GM12878 (cell line): ENCODE data around the gene SLC6A12. TPM values are rescaled to one million over a fixed set of nuclear protein-coding genes. Genes with fewer than 3 reads are reported as not detected.

Experiments used
- ATAC-seq: fragments of 200-7000 bp; cut with Tn5 transposase; 3 replicates; pipeline ENCODE4 v1.9.1; 2020; ENCODE audit warnings: mild to moderate bottlenecking, moderate library complexity
- BruUV-seq: library from RNA; stranded (reverse); fragments of 400-500 nt; replicated peaks from 2 replicates; lab custom pipeline; 2021; lab: Mats Ljungman, UMichigan
- CTCF ChIA-PET: fragments of 300-600 bp; sonication (Branson Sonifier 250); formaldehyde crosslinking; extraction: SDS; loops from one replicate; lab custom pipeline; 2021; ENCODE audit warnings: inconsistent platforms; lab: Yijun Ruan, JAX
- POLR2A ChIA-PET: fragments of 350-600 bp; formaldehyde crosslinking; extraction: SDS; loops from one replicate; lab custom pipeline; 2021; ENCODE audit warnings: inconsistent platforms; lab: Charles Lee
- RAD21 ChIA-PET: fragments of 300-600 bp; sonication (Branson Sonifier 250); formaldehyde crosslinking; loops from one replicate; lab custom pipeline; 2023; ENCODE audit warnings: antibody characterized with exemption; ENCODE audit not compliant: unreplicated experiment; lab: Charles Lee
- SMC1A ChIA-PET: fragments of 300-600 bp; sonication (Branson Sonifier 250); formaldehyde crosslinking; loops from one replicate; lab custom pipeline; 2023; ENCODE audit not compliant: unreplicated experiment, uncharacterized antibody; lab: Charles Lee
- DNase-seq: peaks from one replicate; pipeline ENCODE4 v3.0.0-alpha.2; 2011; ENCODE audit warnings: low read depth, low spot score
- FAIRE-seq: peaks from 3 replicates; lab custom pipeline; 2011; peaks lifted over from hg19 to GRCh38; lab: Jason Lieb, UNC
- H2AFZ ChIP-seq: 2 replicates; pipeline ENCODE4 v1.6.0; 2011; ENCODE audit warnings: low read depth, low read length, control low read depth; ENCODE audit not compliant: control insufficient read depth
- H3K27ac ChIP-seq: 2 replicates; pipeline ENCODE4 v1.5.1; 2011; ENCODE audit warnings: control low read depth; ENCODE audit not compliant: control insufficient read depth, insufficient read depth
- H3K27me3 ChIP-seq, 2 experiments: replicated peaks in 1 of 2; 2 replicates each; pipeline versions ENCODE4 v1.6.0 to v1.6.1; 2011; ENCODE audit warnings: low read length in 1 of 2; ENCODE audit not compliant: control insufficient read depth in 2 of 2, insufficient read depth in 2 of 2
- H3K36me3 ChIP-seq, 2 experiments: 2 replicates each; pipeline ENCODE4 v1.5.1; 2011; ENCODE audit warnings: low read length in 1 of 2; ENCODE audit not compliant: control insufficient read depth in 2 of 2, insufficient read depth in 2 of 2
- H3K4me1 ChIP-seq: 2 replicates; pipeline ENCODE4 v1.6.1; 2011; ENCODE audit warnings: mild to moderate bottlenecking, low read length, moderate library complexity, mixed read lengths; ENCODE audit not compliant: control insufficient read depth, insufficient read depth
- H3K4me2 ChIP-seq: 2 replicates; pipeline ENCODE4 v1.6.0; 2011; ENCODE audit warnings: control low read depth; ENCODE audit not compliant: control insufficient read depth, insufficient read depth
- H3K4me3 ChIP-seq: fragments of 200-600 bp; sonication (generic); 2 replicates; pipeline ENCODE4 v1.5.1; 2016
- H3K79me2 ChIP-seq: 2 replicates; pipeline ENCODE4 v1.6.0; 2011; ENCODE audit warnings: low read length; ENCODE audit not compliant: control insufficient read depth, insufficient read depth
- H3K9ac ChIP-seq: 2 replicates; pipeline ENCODE4 v1.8.0; 2011; ENCODE audit warnings: low read length, control low read depth, mixed read lengths; ENCODE audit not compliant: control insufficient read depth, insufficient read depth
- H3K9me3 ChIP-seq: replicated peaks from 3 replicates; pipeline ENCODE4 v1.5.1; 2011; ENCODE audit warnings: mild to moderate bottlenecking, low read length; ENCODE audit not compliant: control insufficient read depth, insufficient read depth
- H4K20me1 ChIP-seq: 2 replicates; pipeline ENCODE4 v1.6.0; 2011; ENCODE audit not compliant: control insufficient read depth, insufficient read depth
- MEF2A ChIP-seq: IDR thresholded peaks from 2 replicates; pipeline ENCODE4 v1.6.1; 2011; ENCODE audit warnings: low read depth, mild to moderate bottlenecking, low read length, moderate library complexity; ENCODE audit not compliant: insufficient read depth
- NFYB ChIP-seq: IDR thresholded peaks from 2 replicates; pipeline ENCODE4 v1.6.1; 2011; ENCODE audit warnings: low read depth, mild to moderate bottlenecking, low read length, improper control_type of control experiment, moderate library complexity; ENCODE audit not compliant: insufficient read depth
- NR2C1 ChIP-seq: fragments of 450-650 bp; IDR thresholded peaks from 2 replicates; pipeline ENCODE4 v1.6.1; 2017; ENCODE audit warnings: antibody characterized with exemption, mild to moderate bottlenecking, moderate library complexity
- PAX8 ChIP-seq: fragments of 450-650 bp; IDR thresholded peaks from 2 replicates; pipeline ENCODE4 v1.6.1; 2017; ENCODE audit warnings: mild to moderate bottlenecking, moderate library complexity
- SMAD5 ChIP-seq: IDR thresholded peaks from 2 replicates; pipeline ENCODE4 v1.6.1; 2016; ENCODE audit warnings: antibody characterized with exemption, low read depth
- TBL1XR1 ChIP-seq: IDR thresholded peaks from 2 replicates; pipeline ENCODE4 v1.6.1; 2012; ENCODE audit warnings: low read depth, low read length, improper control_type of control experiment
- USF2 ChIP-seq: IDR thresholded peaks from 2 replicates; pipeline ENCODE4 v1.6.1; 2011; ENCODE audit warnings: low read depth, low read length, improper control_type of control experiment, borderline replicate concordance
- whole genome bisulfite sequencing: methylation state at CpG from one replicate; pipeline ENCODE4 v1.1.6; 2016; ENCODE audit warnings: low lambda C conversion rate; ENCODE audit not compliant: insufficient replicate concordance, insufficient coverage; ENCODE audit errors: missing lambda C conversion rate; 5-methylcytosine and 5-hydroxymethylcytosine counted together
- in situ Hi-C: fragments of 300-500 bp; cut with MboI; formaldehyde crosslinking; loops from 9 replicates; pipeline ENCODE4 v1.14.3; 2018; ENCODE audit warnings: mixed read lengths
- intact Hi-C: fragments of 100-400 bp; cut with micrococcal nuclease; formaldehyde crosslinking; loops from one replicate; pipeline ENCODE4 v1.14.2; 2022; ENCODE audit not compliant: unreplicated experiment
- polyA plus RNA-seq, 11 experiments: library from polyadenylated mRNA; depleted of rRNA in 4 of 11; unstranded in 6 of 11; stranded (reverse) in 5 of 11; fragments of >200 nt; fragmentation: Nextera tagmentation in 4 of 11; fragmentation: Illumina TruSeq in 1 of 11; extraction: Ambion mirVana in 4 of 11; extraction: Trizol in 1 of 11; gene quantifications; 1 replicate in 1 of 11; 2 replicates in 10 of 11; pipeline versions ENCODE4 v1.2.1 to v1.2.3, GENCODE V29; 2011 to 2016; ENCODE audit warnings: inconsistent platforms in 2 of 11, missing spikeins in 2 of 11, low read depth in 1 of 11
- total RNA-seq, 4 experiments: library from RNA; depleted of rRNA in 3 of 4; stranded (reverse); fragments of >200 nt in 3 of 4; fragmentation: Illumina TruSeq in 1 of 4; extraction: Trizol in 1 of 4; gene quantifications; 2 replicates each; pipeline versions ENCODE4 v1.2.1 to v1.2.3, GENCODE V29; 2013 to 2021

SLC6A12 gene
- total and polyA plus RNA-seq, 10 of the 15 experiments (the other 5 are each of a cell fraction or from before 2014, with no cell fraction given): 0.06 to 0.11 (median 0.07) TPM; not detected in 7

GRCh38 chr12:223841-224240 is 9.9 kb upstream of the SLC6A12 start:
- H3K4me2 ChIP-seq: no peak overlapping the region
- no peak overlapping the region for H2AFZ ChIP-seq
- ChIA-PET CTCF (interaction anchor here (1.2 kb wide), 1 partner anchor 10 kb away, joined by 3 read pairs; no protein-coding TSS in a partner anchor), SMC1A (interaction anchor here (1.3 kb wide), 1 partner anchor 10 kb away, joined by 6 read pairs; no protein-coding TSS in a partner anchor), RAD21 (no interaction called here), POLR2A (no interaction called here)
- intact Hi-C loops (no loop called here), in situ Hi-C loops (no loop called here)
- H4K20me1 ChIP-seq: no peaks in the 10 kb centered on the region; the same call in 1 of the 2 replicates
- no TSS peak for BruUV-seq
- no peaks in the 10 kb centered on the region for H3K9me3 ChIP-seq
- H3K4me3 ChIP-seq: no peak overlapping the region
- no peaks in the 10 kb centered on the region for H3K79me2 ChIP-seq
- DNase-seq (no peak), FAIRE-seq (no peak), ATAC-seq (no peak)
- no peak overlapping the region for H3K9ac ChIP-seq
- H3K27ac ChIP-seq: no peak overlapping the region
- H3K4me1 ChIP-seq: no peaks in the 10 kb centered on the region
- no peak for TF ChIP-seq PAX8
- WGBS: 39% methylated on average over 11 of the region's 11 CpGs
- H3K27me3 ChIP-seq: peaks cover 0 to 2% of the 10 kb centered on the region in 2 experiments
- no peaks in the 10 kb centered on the region for H3K36me3 ChIP-seq

- ATAC-seq (no peak), FAIRE-seq (no peak), DNase-seq (no peak)
- RAD21 ChIA-PET: no interaction called here
- no peak overlapping the region for H2AFZ ChIP-seq
- H3K4me1 ChIP-seq: no peaks in the 10 kb centered on the region
- no peaks in the 10 kb centered on the region for H3K79me2 ChIP-seq
- WGBS: 40% methylated on average over 6 of the region's 6 CpGs
- H3K4me2 ChIP-seq: no peak overlapping the region
- SMC1A ChIA-PET: no interaction called here
- in situ Hi-C loops: no loop called here
- no TSS peak for BruUV-seq
- CTCF ChIA-PET: interaction anchor here (0.9 kb wide), 1 partner anchor 13 kb away, joined by 3 read pairs; no protein-coding TSS in a partner anchor
- H3K9ac ChIP-seq: no peak overlapping the region
- no peaks in the 10 kb centered on the region for H3K36me3 ChIP-seq
- TF ChIP-seq TBL1XR1: no peak
- TF ChIP-seq NR2C1: no peak
- no peak for TF ChIP-seq USF2
- no peak for TF ChIP-seq MEF2A
- no peak for TF ChIP-seq SMAD5
- no peak for TF ChIP-seq NFYB
- H3K4me3 ChIP-seq: no peak overlapping the region
- no peaks in the 10 kb centered on the region; a peak in 1 of 4 replicates for H3K27me3 ChIP-seq
- intact Hi-C loops: no loop called here
- no peak overlapping the region for H3K27ac ChIP-seq
- H3K9me3 ChIP-seq: no peaks in the 10 kb centered on the region
- POLR2A ChIA-PET: no interaction called here
- no peaks in the 10 kb centered on the region; the same call in 1 of the 2 replicates for H4K20me1 ChIP-seq
Observed at GRCh38 chr12:221736-222135, 7.8 kb upstream of the SLC6A12 start.
